Skeletal muscle cell (primary cell): Measurements from ENCODE around the gene OXT.

ENCODE experiments used
- DNase-seq: peaks from one replicate; pipeline ENCODE4 v3.0.0-alpha.2; 2010; ENCODE audit warnings: low read depth
- H3K4me3 ChIP-seq: 2 replicates; pipeline ENCODE4 v1.5.1; 2011; ENCODE audit warnings: low read depth, mild to moderate bottlenecking, control low read depth, low read length, moderate library complexity

OXT gene

GRCh38 chr20:3082306-3082951 lies 11.0 kb downstream of the OXT start:
- H3K4me3 ChIP-seq: no peak overlapping the region
- DNase-seq: no peak

DNA sequence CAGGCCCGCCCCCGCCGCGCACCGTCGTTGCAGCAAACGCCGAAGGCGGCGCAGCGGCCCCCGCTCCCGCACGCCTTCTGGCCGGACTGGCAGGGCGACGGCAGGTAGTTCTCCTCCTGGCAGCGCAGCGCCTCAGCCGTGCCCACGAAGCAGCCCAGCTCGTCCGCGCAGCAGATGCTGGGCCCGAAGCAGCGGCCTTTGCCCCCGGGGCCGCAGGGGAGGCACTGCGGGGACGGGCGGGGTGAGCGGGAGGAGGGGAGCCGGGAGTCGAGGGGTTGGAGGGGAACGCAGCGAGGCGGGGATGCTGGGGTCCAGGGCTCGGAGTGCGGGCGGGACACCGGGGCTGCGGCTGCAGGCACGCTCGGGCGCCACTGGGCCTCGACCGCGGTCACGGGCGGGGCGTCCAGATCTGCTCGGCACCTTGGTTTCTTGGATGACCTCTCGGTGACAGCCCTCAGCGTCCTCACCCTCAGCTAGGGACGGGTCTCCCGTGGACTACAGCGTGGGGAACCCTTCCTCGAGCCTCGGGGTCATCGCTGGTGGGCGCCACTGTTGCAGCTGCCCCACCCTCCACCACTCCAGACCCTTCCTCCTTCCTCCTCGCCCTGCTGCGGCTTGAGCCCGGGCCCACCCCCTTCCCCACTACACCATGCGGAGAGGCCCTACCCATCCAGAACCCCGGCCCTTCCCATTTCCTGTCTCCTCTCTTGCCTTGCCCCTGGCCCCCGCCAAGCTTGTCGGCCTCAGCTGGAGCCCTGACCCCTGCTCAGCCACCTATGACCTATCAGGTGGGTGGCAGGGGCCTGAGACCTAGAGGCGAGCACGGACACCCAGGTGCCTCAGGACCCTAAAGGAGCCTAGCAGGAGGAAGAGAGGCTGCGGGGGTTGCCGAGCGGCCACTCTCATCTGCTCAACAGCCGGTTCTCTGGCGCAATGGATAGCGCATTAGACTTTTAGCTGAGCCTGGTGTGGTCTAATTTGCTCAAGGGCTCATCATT lies 11.8 kb downstream of the OXT start:
- no peak overlapping the region for H3K4me3 ChIP-seq
- no peak for DNase-seq

DNA sequence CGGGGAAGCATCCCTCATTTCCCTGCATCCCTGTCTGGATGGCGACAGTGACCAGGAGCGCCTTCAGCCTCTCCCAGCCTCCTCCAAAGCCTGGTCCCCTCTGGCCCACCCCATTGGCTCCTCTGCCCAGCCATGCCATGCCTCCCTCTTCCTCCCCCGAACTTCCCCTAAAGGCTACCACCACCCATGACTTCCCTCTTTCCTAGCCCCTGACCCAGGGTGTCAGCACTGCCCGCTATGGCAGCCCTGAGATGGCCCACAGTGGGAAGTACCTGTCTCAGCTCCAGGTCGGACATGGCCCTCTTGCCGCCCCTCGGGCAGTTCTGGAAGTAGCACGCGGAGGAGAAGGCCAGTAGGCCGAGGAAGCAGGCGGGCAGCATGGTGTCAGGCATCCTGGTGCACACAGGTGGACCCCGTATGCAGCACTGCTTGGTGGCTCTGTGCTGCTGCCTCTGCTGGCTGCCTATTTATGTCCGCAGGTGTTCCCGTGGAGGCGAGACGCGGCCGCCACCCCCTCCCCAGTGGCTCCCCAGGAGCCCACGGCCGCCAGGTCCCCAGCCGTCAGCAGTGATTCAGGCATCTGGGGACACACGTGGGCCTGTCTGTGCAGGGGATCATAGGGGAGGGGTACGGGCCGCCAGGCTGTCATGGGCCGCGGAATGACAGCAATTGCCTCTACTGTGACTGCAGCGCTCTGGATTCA lies 13.0 kb downstream of the OXT start, which contains the start of gene AVP:
AVP (minus strand) TSS at position 442 of the 703 bp plus-strand sequence; CDS start at position 392, 50 bp downstream.
- H3K4me3 ChIP-seq: no peak within 1 kb of the TSS
- DNase-seq: no peak

- DNase-seq: no peak
These were observed 13.6 kb downstream of the OXT start for GRCh38 chr20:3084986-3085360.

GRCh38 chr20:3085571-3086072 lies 14.2 kb downstream of the OXT start:
- no peak for DNase-seq
- H3K4me3 ChIP-seq: no peak overlapping the region

More at GRCh38 chr20:3084986-3085360, 13.6 kb downstream of the OXT start:
- no peak overlapping the region for H3K4me3 ChIP-seq

DNA sequence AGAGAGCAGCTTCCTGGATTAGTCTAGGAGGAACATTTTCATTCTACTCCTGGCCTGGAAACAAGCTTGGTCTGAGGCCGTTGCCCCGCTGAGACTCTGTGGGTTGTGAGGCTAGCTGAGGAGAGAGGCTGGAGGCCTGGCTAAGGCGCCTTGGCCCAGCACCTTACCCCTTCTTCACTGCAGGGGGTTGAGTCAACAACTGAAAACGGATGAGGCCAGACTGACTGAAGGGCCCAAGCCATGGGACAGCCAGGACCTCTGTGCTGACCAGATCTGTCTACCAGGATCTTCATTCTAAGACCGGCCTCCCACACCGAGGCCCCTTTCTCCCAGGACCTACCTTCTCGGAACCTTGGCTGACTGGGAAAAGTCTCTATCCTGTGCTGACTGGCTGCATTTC lies 16.6 kb downstream of the OXT start:
- no peak for DNase-seq
- H3K4me3 ChIP-seq: no peak overlapping the region

DNA sequence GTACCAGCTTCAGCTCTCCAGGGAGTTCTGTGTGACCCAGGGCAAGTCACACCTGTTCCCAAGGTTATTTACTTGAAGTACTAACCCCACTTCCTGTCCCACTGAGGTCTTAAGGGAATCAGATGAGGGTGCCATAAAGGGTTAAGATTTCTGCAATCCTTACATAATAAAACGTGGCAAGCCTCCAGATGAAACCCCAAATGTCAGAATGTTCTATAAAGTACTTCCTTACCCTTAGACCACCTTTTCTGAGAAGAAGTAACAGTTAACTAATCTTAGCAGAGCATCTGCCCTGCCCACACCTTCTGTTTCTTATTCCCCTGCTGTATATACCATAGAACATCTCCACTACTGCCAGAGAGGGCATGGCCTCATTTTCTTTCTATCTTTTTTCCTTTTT lies 19.1 kb downstream of the OXT start:
- no peak overlapping the region for H3K4me3 ChIP-seq
- DNase-seq: no peak

- peak overlapping the region; percentile 40 for H3K4me3 ChIP-seq
- DNase-seq: no peak
These were observed 21.4 kb downstream of the OXT start for GRCh38 chr20:3092611-3093379.

GRCh38 chr20:3093861-3094361 lies 22.5 kb downstream of the OXT start:
- no peak overlapping the region for H3K4me3 ChIP-seq
- DNase-seq: no peak

GRCh38 chr20:3094848-3095629 lies 23.6 kb downstream of the OXT start:
- DNase-seq: no peak
- no peak overlapping the region for H3K4me3 ChIP-seq

DNA sequence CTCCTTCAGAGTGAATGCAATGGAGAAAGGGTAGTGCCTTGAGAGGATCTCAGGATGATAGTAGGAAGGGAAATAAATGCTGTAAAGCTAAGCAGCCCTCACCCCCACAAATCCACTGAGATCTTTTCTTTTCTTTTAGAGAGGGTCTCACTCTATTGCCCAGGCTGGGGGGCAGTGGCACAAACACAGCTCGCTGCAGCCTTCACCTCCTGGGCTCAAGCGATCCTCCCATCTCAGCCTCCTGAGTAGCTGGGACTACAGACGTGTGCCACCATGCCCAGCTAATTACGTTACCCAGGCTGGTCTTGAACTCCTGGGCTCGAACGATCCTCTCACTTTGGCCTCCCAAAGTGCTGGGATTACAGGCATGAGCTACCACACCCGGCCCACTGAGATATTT lies 29.1 kb downstream of the OXT start:
- H3K4me3 ChIP-seq: no peak overlapping the region
- DNase-seq: no peak

DNA sequence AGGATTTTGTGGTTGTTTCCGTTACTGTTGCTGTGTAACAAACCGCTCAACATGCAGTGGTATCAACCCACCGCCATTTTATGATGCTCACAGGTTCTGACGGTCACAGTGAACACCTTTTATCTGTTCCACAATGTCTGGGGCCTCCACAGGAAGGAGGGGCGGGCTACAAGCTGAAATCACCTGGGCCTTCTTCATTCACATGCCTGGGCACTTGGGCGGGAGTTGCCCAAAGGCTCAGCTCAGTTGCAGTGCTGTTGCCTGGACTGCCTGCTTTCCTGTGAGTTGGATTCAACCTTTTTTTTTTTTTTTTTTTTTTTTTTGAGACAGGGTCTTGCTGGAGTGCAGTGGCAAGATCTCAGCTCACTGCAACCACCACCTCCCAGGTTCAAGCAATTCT lies 29.8 kb downstream of the OXT start:
- H3K4me3 ChIP-seq: no peak overlapping the region
- DNase-seq: no peak

DNA sequence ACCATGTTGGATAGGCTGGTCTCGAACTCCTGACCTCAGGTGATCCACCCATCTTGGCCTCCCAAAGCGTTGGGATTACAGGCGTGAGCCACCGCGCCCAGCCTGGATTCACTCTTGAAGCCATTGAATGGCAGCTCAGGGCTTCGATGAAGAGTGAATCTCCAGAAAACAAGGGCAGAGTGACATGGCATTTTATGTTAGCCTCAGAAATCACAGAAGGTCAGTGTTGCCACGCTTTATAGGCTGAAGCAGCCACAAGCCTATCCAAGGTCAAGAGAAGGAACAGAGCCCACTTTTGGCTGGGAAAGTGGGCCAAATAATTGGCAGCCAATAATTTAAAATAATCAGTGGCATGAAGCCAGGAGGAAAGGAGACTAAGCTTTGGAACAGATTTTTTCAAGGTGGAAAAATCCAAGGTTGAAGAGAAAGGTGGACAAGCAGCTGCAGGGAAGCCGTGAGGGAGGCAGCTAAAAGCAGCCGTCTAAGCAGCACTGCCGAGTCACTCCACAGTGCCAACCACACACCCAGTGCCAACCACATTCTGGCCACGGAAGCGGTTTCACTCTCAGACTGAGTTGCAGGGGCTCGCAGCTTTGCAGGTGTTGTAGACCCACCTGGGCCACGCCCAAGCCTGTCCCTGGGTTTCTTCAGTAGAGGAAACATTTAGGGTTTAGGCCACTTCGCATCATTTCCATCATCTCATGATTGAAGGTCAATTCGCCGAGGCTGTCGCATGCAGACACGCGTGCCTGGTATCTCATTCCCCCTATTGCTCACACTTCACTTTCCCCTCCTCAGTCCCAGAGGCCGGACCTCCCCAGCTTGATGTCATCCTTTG lies 30.5 kb downstream of the OXT start:
- no peak overlapping the region for H3K4me3 ChIP-seq
- no peak for DNase-seq

DNA sequence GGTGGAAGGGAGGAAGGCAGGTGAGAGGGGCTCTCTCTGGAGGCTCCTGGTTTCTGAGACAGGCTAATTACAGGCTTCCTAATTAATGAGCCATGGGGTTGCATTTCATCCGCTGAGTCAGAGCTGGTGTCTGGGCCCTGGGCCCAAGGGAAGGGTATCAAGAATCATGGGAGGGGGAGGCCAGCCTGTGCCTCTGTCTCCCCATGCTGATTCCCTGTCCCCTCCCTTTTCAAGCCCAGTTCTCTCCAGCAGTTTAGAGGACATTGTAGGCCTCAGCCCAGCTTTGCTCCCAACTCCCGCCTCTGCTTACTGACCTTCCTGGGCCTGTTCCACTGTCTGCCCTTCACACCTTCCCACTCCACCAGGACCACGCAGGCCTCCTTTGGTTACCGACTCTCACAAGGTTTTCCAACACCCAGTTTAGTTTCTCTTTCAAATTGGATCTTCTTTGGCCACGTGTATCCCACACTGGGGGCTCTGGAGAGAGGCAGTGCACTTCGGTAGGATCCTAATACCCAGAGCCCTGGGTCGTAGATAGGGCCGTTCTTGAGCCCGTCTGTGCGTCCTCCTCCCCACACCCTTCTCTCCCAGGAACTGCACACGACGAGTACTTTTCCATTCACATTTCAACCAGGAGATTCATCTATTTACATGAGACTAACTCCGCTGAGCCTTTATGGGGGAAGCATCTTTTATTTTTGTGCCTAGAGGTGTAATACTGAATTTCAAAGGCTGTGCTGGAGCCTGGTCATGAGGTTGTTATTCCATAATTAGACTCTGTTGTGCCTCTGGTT lies 31.4 kb downstream of the OXT start:
- no peak for DNase-seq
- no peak overlapping the region for H3K4me3 ChIP-seq

DNA sequence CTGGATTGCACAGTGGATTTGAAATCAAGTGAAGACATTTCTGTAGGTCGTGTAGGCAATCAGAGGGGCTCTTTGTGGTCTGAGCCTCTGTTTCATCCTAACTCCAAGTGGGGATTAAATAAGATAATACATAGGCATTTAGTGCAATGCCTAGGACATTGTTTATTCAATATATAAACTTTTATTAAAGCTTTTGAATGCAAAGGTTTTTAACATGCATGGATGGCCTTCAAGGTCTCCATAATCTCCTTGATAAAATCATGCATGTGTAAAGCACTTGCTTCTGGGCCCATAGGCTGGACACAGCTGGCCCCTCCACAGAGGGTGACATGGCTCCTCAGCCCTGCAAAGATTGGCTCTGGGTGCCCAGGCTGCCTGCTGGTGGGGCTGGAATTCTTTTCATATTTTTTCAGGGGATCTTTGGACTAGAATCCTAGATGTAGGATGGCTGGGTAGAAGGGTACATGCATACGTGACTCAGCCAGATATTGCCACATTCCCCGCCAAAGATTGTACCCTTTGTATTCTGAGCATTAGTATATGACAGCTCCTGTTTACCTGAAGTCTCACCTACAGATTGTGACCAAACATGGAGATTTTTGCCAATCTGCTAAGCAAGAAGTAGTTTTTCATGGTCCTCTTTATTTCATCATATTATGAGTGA lies 32.1 kb downstream of the OXT start:
- DNase-seq: no peak
- H3K4me3 ChIP-seq: no peak overlapping the region
